ENCODE results near the gene PDLIM7.

- no peak for TF ChIP-seq CBX8 (IDR thresholded peaks at IDR 0.05; ENCODE audit: borderline replicate concordance, low read depth, low read length)
- no peak for TF ChIP-seq CTCF (IDR thresholded peaks at IDR 0.05; ENCODE audit: control extremely low read depth in 1 of 3, insufficient read depth in 1 of 3, low read depth in 1 of 3, low read length in 3 of 3)
- no peak for TF ChIP-seq CHD2 (IDR thresholded peaks at IDR 0.05; ENCODE audit: low read length)
- TF ChIP-seq GABPA (IDR thresholded peaks at IDR 0.05; ENCODE audit: borderline replicate concordance, insufficient read depth, low read length), result no peak
- TF ChIP-seq EZH2 (IDR thresholded peaks at IDR 0.05; ENCODE audit: low read depth, low read length, severe bottlenecking), result no peak
- no peak for TF ChIP-seq POLR2AphosphoS5 (IDR thresholded peaks at IDR 0.05; ENCODE audit: low read depth, low read length)
- TF ChIP-seq CEBPB (IDR thresholded peaks at IDR 0.05; ENCODE audit: low read depth, low read length), result no peak
- no peak for TF ChIP-seq RBBP5 (IDR thresholded peaks at IDR 0.05; ENCODE audit: borderline replicate concordance, low read depth, low read length)
- no peak for TF ChIP-seq USF2 (IDR thresholded peaks at IDR 0.05; ENCODE audit: low read length)
- no peak for TF ChIP-seq SIN3A (conservative IDR thresholded peaks at IDR 0.05 in 1 of 2, IDR thresholded peaks at IDR 0.05 in 1 of 2; ENCODE audit: low read depth in 1 of 2, low read length in 2 of 2)
- TF ChIP-seq JUN (IDR thresholded peaks at IDR 0.05; ENCODE audit: low read depth, low read length), result no peak
Measured at GRCh38 chr5:177511181-177511580, 13.8 kb upstream of the PDLIM7 start.

Measured in H1 (cell line).